Osteocyte (in vitro differentiated cells): ENCODE measurements around the gene SGTA. TPM values are rescaled to one million over a fixed set of nuclear protein-coding genes. Genes with fewer than 3 reads are reported as not detected.

ENCODE experiments used
- DNase-seq: peaks from one replicate; pipeline ENCODE4 v3.0.0; 2021; ENCODE audit warnings: mixed read lengths; ENCODE audit not compliant: unreplicated experiment; ENCODE audit errors: extremely low spot score
- H3K27ac Mint-ChIP-seq: one replicate; pipeline ENCODE4 v1.8.0; 2021; ENCODE audit warnings: mild to moderate bottlenecking, mixed read lengths; ENCODE audit not compliant: unreplicated experiment
- H3K27me3 Mint-ChIP-seq: one replicate; pipeline ENCODE4 v1.8.0; 2021; ENCODE audit warnings: mixed read lengths; ENCODE audit not compliant: unreplicated experiment
- H3K36me3 Mint-ChIP-seq: one replicate; pipeline ENCODE4 v1.8.0; 2021; ENCODE audit warnings: mixed read lengths; ENCODE audit not compliant: unreplicated experiment
- H3K4me1 Mint-ChIP-seq: one replicate; pipeline ENCODE4 v1.8.0; 2021; ENCODE audit warnings: mixed read lengths; ENCODE audit not compliant: unreplicated experiment
- H3K4me3 Mint-ChIP-seq: one replicate; pipeline ENCODE4 v1.8.0; 2021; ENCODE audit warnings: mild to moderate bottlenecking, moderate library complexity, mixed read lengths; ENCODE audit not compliant: unreplicated experiment
- H3K9me3 Mint-ChIP-seq: one replicate; pipeline ENCODE4 v1.8.0; 2021; ENCODE audit warnings: mixed read lengths; ENCODE audit not compliant: unreplicated experiment
- CTCF ChIP-seq: fragments of 200-600 bp; sonication (generic); IDR thresholded peaks from 2 replicates; pipeline ENCODE4 v1.5.0; 2021; ENCODE audit warnings: antibody characterized with exemption, mild to moderate bottlenecking, moderate library complexity
- total RNA-seq: library from RNA; stranded (reverse); gene quantifications from 2 replicates; pipeline ENCODE4 v1.2.1, GENCODE V29; 2021

Gene SGTA
- total RNA-seq, 1 donor from 2014 or later = 53.2 TPM

- Mint-ChIP-seq H3K4me1 (peaks cover 8% of the 10 kb centered on the region), H3K27me3 (no peaks in the 10 kb centered on the region), H3K27ac (no peak overlapping the region), H3K36me3 (peaks cover 15% of the 10 kb centered on the region), H3K4me3 (peak overlapping the region; percentile 14), H3K9me3 (no peaks in the 10 kb centered on the region)
- TF ChIP-seq CTCF = no peak
- DNase-seq = no peak
Observed at GRCh38 chr19:2736550-2737190, 46.4 kb downstream of the SGTA start.

GRCh38 chr19:2735374-2735773, 47.7 kb downstream of the SGTA start:
- peaks cover 15% of the 10 kb centered on the region for H3K36me3 Mint-ChIP-seq
- DNase-seq = no peak
- no peaks in the 10 kb centered on the region for H3K27me3 Mint-ChIP-seq
- H3K9me3 Mint-ChIP-seq = no peaks in the 10 kb centered on the region
- H3K4me1 Mint-ChIP-seq = peaks cover 8% of the 10 kb centered on the region
- no peak overlapping the region for H3K27ac Mint-ChIP-seq
- H3K4me3 Mint-ChIP-seq = no peak overlapping the region
- TF ChIP-seq CTCF = no peak

- peaks cover 15% of the 10 kb centered on the region for H3K36me3 Mint-ChIP-seq
- no peaks in the 10 kb centered on the region for H3K27me3 Mint-ChIP-seq
- H3K9me3 Mint-ChIP-seq = no peaks in the 10 kb centered on the region
- no peak for TF ChIP-seq CTCF
- H3K27ac Mint-ChIP-seq = no peak overlapping the region
- H3K4me3 Mint-ChIP-seq = no peak overlapping the region
- peaks cover 6% of the 10 kb centered on the region for H3K4me1 Mint-ChIP-seq
- DNase-seq = no peak
Observed at GRCh38 chr19:2734589-2735288, 48.3 kb downstream of the SGTA start.

GRCh38 chr19:2733930-2734588, 49.0 kb downstream of the SGTA start:
- H3K4me1 Mint-ChIP-seq = peaks cover 1% of the 10 kb centered on the region
- H3K27ac Mint-ChIP-seq = no peak overlapping the region
- no peak for DNase-seq
- H3K27me3 Mint-ChIP-seq = no peaks in the 10 kb centered on the region
- H3K4me3 Mint-ChIP-seq = no peak overlapping the region
- no peaks in the 10 kb centered on the region for H3K9me3 Mint-ChIP-seq
- peaks cover 15% of the 10 kb centered on the region for H3K36me3 Mint-ChIP-seq
- no peak for TF ChIP-seq CTCF

DNA sequence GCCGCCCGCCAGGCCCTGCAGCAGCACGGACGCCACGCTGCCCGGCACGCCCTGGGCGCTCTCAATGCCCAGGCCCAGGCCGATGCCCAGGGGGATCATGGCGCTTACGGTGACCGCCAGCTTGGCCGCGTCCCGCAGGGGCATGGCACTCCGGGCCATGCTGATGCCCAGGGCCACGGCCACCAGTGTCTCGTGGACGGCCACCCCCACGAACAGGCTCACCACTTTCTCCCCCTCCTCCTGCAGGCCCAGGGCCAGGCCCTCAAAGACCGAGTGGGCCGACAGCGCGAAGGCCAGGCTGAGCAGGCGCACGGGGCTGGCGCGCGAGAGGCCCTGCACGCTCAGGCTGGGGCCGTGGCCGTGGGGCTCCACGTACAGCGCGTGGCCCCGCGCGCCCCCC, 50.2 kb downstream of the SGTA start:
- no peaks in the 10 kb centered on the region for H3K27me3 Mint-ChIP-seq
- H3K4me1 Mint-ChIP-seq = peaks cover 3% of the 10 kb centered on the region
- peaks cover 15% of the 10 kb centered on the region for H3K36me3 Mint-ChIP-seq
- no peaks in the 10 kb centered on the region for H3K9me3 Mint-ChIP-seq
- TF ChIP-seq CTCF = no peak
- H3K27ac Mint-ChIP-seq = no peak overlapping the region
- DNase-seq = no peak
- H3K4me3 Mint-ChIP-seq = no peak overlapping the region
